SK-N-SH treated with all-trans-retinoic acid at 6 μM for 48 hours (cell line): Measurements from ENCODE around the gene ZNRF2.

Experiments
- ATAC-seq: fragments of 200-7000 bp; cut with Tn5 transposase; 3 replicates; pipeline ENCODE4 v1.9.1; 2020; ENCODE audit warnings: mild to moderate bottlenecking, moderate library complexity
- ARNTL ChIP-seq: fragments of 450-650 bp; formaldehyde crosslinking; IDR thresholded peaks from 2 replicates; pipeline ENCODE4 v1.5.0; 2020; ENCODE audit warnings: low read depth, mild to moderate bottlenecking, moderate library complexity, borderline replicate concordance
- BACH2 ChIP-seq: fragments of 250-450 bp; sonication (Bioruptor Pico); IDR thresholded peaks from 2 replicates; pipeline ENCODE4 v1.9.0; 2021; ENCODE audit warnings: mild to moderate bottlenecking, borderline replicate concordance
- CSDC2 ChIP-seq: fragments of 250-450 bp; sonication (Bioruptor Pico); IDR thresholded peaks from 2 replicates; pipeline ENCODE4 v1.5.0; 2020; ENCODE audit warnings: mild to moderate bottlenecking, moderate library complexity
- ESRRG ChIP-seq: fragments of 250-450 bp; sonication (Bioruptor Pico); IDR thresholded peaks from 2 replicates; pipeline ENCODE4 v1.6.1; 2021; ENCODE audit warnings: mild to moderate bottlenecking
- ISL1 ChIP-seq: fragments of 250-450 bp; sonication (Bioruptor Pico); IDR thresholded peaks from 2 replicates; pipeline ENCODE4 v2.1.2; 2022; ENCODE audit warnings: mild to moderate bottlenecking, moderate library complexity
- OSR1 ChIP-seq: fragments of 250-450 bp; sonication (Bioruptor Pico); IDR thresholded peaks from 2 replicates; pipeline ENCODE4 v1.8.0; 2022; ENCODE audit warnings: moderate library complexity, mild to moderate bottlenecking, inconsistent platforms
- RARB ChIP-seq: fragments of 250-450 bp; sonication (Bioruptor Pico); IDR thresholded peaks from 2 replicates; pipeline ENCODE4 v1.8.0; 2021; ENCODE audit warnings: mild to moderate bottlenecking, moderate library complexity
- SNAI2 ChIP-seq: fragments of 250-450 bp; sonication (Bioruptor Pico); IDR thresholded peaks from 2 replicates; pipeline ENCODE4 v1.5.0; 2020; ENCODE audit warnings: mild to moderate bottlenecking, moderate library complexity
- TCF4 ChIP-seq: fragments of 250-450 bp; sonication (Bioruptor Pico); IDR thresholded peaks from 2 replicates; pipeline ENCODE4 v1.8.0; 2021; ENCODE audit warnings: mild to moderate bottlenecking, moderate library complexity, borderline replicate concordance
- TOX ChIP-seq: fragments of 250-450 bp; sonication (Bioruptor Pico); IDR thresholded peaks from 2 replicates; pipeline ENCODE4 v1.8.0; 2021; ENCODE audit warnings: mild to moderate bottlenecking, moderate library complexity, borderline replicate concordance
- ZC3H10 ChIP-seq: fragments of 250-450 bp; sonication (Bioruptor Pico); IDR thresholded peaks from 2 replicates; pipeline ENCODE4 v1.5.1; 2021; ENCODE audit warnings: mild to moderate bottlenecking, moderate library complexity
- ZFP3 ChIP-seq: fragments of 250-450 bp; sonication (Bioruptor Pico); IDR thresholded peaks from 2 replicates; pipeline ENCODE4 v1.5.0; 2020; ENCODE audit warnings: mild to moderate bottlenecking, moderate library complexity
- ZFP30 ChIP-seq: fragments of 450-650 bp; formaldehyde crosslinking; IDR thresholded peaks from 2 replicates; pipeline ENCODE4 v1.5.0; 2022; ENCODE audit warnings: mild to moderate bottlenecking, moderate library complexity
- ZNF565 ChIP-seq: fragments of 450-650 bp; formaldehyde crosslinking; conservative IDR thresholded peaks from 2 replicates; pipeline ENCODE4 v1.5.0; 2020; ENCODE audit warnings: low read depth, mild to moderate bottlenecking, moderate library complexity
- ZNF70 ChIP-seq: fragments of 450-650 bp; formaldehyde crosslinking; IDR thresholded peaks from 2 replicates; pipeline ENCODE4 v1.5.0; 2020; ENCODE audit warnings: mild to moderate bottlenecking, moderate library complexity
- ZNF8 ChIP-seq: fragments of 450-650 bp; formaldehyde crosslinking; IDR thresholded peaks from 2 replicates; pipeline ENCODE4 v1.5.0; 2020; ENCODE audit warnings: mild to moderate bottlenecking, moderate library complexity
- TF ChIP-seq, protein P1 (sequence below): fragments of 250-450 bp; sonication (Bioruptor Pico); IDR thresholded peaks from 2 replicates; pipeline ENCODE4 v1.8.0; 2020; ENCODE audit warnings: mild to moderate bottlenecking, moderate library complexity, borderline replicate concordance
- TF ChIP-seq, protein P2 (sequence below): fragments of 250-450 bp; sonication (Bioruptor Pico); IDR thresholded peaks from 2 replicates; pipeline ENCODE4 v1.8.0; 2021; ENCODE audit warnings: low read depth, mild to moderate bottlenecking, moderate library complexity, borderline replicate concordance
- TF ChIP-seq, protein P3 (sequence below): fragments of 250-450 bp; sonication (Bioruptor Pico); IDR thresholded peaks from 2 replicates; pipeline ENCODE4 v1.5.1; 2021; ENCODE audit warnings: mild to moderate bottlenecking, moderate library complexity
- TF ChIP-seq, protein P4 (sequence below): fragments of 250-450 bp; sonication (Bioruptor Pico); IDR thresholded peaks from 2 replicates; pipeline ENCODE4 v1.5.1; 2020; ENCODE audit warnings: low read depth, mild to moderate bottlenecking, moderate library complexity
- TF ChIP-seq, protein P5 (sequence below): fragments of 250-450 bp; sonication (Bioruptor Pico); IDR thresholded peaks from 2 replicates; pipeline ENCODE4 v1.5.0; 2020; ENCODE audit warnings: mild to moderate bottlenecking, moderate library complexity

The ZNRF2 gene

DNA sequence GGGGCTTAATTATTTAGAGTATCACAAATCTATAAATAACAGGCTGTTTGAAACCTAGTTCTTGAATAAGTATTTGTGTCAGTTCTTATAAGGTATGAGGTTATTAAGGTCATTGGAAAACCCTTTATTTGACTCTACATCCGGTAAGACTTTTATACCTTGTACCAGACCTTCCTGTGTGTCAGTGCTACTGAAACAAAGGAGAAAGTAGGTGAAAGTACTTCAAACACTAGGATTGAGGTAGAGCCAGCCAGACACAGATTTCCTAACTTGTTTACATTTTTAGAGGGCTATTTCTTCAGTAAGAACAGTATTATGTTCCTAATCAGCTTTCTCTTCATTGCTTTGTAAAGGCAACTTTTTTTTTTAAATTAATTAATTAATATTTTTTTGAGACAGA lies 93.9 kb downstream of the ZNRF2 start:
- no peak for ATAC-seq
- TF ChIP-seq, protein P1, sequence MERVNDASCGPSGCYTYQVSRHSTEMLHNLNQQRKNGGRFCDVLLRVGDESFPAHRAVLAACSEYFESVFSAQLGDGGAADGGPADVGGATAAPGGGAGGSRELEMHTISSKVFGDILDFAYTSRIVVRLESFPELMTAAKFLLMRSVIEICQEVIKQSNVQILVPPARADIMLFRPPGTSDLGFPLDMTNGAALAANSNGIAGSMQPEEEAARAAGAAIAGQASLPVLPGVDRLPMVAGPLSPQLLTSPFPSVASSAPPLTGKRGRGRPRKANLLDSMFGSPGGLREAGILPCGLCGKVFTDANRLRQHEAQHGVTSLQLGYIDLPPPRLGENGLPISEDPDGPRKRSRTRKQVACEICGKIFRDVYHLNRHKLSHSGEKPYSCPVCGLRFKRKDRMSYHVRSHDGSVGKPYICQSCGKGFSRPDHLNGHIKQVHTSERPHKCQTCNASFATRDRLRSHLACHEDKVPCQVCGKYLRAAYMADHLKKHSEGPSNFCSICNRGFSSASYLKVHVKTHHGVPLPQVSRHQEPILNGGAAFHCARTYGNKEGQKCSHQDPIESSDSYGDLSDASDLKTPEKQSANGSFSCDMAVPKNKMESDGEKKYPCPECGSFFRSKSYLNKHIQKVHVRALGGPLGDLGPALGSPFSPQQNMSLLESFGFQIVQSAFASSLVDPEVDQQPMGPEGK (CRISPR knock-in tag), result no peak
- TF ChIP-seq TCF4 (CRISPR knock-in tag) (no peak), ZNF565 (CRISPR knock-in tag) (no peak), BACH2 (CRISPR knock-in tag) (no peak), ZFP3 (no peak), RARB (no peak), ZC3H10 (CRISPR knock-in tag) (no peak), CSDC2 (CRISPR knock-in tag) (no peak), SNAI2 (CRISPR knock-in tag) (no peak), ZNF8 (no peak), TOX (CRISPR knock-in tag) (no peak), ISL1 (CRISPR knock-in tag) (no peak), ESRRG (CRISPR knock-in tag) (no peak)
- TF ChIP-seq, protein P2, sequence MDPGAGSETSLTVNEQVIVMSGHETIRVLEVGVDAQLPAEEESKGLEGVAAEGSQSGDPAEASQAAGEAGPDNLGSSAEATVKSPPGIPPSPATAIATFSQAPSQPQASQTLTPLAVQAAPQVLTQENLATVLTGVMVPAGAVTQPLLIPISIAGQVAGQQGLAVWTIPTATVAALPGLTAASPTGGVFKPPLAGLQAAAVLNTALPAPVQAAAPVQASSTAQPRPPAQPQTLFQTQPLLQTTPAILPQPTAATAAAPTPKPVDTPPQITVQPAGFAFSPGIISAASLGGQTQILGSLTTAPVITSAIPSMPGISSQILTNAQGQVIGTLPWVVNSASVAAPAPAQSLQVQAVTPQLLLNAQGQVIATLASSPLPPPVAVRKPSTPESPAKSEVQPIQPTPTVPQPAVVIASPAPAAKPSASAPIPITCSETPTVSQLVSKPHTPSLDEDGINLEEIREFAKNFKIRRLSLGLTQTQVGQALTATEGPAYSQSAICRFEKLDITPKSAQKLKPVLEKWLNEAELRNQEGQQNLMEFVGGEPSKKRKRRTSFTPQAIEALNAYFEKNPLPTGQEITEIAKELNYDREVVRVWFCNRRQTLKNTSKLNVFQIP (CRISPR knock-in tag), result no peak
- TF ChIP-seq, protein P3, sequence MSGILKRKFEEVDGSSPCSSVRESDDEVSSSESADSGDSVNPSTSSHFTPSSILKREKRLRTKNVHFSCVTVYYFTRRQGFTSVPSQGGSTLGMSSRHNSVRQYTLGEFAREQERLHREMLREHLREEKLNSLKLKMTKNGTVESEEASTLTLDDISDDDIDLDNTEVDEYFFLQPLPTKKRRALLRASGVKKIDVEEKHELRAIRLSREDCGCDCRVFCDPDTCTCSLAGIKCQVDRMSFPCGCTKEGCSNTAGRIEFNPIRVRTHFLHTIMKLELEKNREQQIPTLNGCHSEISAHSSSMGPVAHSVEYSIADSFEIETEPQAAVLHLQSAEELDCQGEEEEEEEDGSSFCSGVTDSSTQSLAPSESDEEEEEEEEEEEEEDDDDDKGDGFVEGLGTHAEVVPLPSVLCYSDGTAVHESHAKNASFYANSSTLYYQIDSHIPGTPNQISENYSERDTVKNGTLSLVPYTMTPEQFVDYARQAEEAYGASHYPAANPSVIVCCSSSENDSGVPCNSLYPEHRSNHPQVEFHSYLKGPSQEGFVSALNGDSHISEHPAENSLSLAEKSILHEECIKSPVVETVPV (CRISPR knock-in tag), result no peak
- TF ChIP-seq, protein P4, sequence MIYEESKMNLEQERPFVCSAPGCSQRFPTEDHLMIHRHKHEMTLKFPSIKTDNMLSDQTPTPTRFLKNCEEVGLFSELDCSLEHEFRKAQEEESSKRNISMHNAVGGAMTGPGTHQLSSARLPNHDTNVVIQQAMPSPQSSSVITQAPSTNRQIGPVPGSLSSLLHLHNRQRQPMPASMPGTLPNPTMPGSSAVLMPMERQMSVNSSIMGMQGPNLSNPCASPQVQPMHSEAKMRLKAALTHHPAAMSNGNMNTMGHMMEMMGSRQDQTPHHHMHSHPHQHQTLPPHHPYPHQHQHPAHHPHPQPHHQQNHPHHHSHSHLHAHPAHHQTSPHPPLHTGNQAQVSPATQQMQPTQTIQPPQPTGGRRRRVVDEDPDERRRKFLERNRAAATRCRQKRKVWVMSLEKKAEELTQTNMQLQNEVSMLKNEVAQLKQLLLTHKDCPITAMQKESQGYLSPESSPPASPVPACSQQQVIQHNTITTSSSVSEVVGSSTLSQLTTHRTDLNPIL (CRISPR knock-in tag), result no peak
- TF ChIP-seq, protein P5, sequence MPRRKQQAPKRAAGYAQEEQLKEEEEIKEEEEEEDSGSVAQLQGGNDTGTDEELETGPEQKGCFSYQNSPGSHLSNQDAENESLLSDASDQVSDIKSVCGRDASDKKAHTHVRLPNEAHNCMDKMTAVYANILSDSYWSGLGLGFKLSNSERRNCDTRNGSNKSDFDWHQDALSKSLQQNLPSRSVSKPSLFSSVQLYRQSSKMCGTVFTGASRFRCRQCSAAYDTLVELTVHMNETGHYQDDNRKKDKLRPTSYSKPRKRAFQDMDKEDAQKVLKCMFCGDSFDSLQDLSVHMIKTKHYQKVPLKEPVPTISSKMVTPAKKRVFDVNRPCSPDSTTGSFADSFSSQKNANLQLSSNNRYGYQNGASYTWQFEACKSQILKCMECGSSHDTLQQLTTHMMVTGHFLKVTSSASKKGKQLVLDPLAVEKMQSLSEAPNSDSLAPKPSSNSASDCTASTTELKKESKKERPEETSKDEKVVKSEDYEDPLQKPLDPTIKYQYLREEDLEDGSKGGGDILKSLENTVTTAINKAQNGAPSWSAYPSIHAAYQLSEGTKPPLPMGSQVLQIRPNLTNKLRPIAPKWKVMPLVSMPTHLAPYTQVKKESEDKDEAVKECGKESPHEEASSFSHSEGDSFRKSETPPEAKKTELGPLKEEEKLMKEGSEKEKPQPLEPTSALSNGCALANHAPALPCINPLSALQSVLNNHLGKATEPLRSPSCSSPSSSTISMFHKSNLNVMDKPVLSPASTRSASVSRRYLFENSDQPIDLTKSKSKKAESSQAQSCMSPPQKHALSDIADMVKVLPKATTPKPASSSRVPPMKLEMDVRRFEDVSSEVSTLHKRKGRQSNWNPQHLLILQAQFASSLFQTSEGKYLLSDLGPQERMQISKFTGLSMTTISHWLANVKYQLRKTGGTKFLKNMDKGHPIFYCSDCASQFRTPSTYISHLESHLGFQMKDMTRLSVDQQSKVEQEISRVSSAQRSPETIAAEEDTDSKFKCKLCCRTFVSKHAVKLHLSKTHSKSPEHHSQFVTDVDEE (CRISPR knock-in tag), result no peak

DNA sequence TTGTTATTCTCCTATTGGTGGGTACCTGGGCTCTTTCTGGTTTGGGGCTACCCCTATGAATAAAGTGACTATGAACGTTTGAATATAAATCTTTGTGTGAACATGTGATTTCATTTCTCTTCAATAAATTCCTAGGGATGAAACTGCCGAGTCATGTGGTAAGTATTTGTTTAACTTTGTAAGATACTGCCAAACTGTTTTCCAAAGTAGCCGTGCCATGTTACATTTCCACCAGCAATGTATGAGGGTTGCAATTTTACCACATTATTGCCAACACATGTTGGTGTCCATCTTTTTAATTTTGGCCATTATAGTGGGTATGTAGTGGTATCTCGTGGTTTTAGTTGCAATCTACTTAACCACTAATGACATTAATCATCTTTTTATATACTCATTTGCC lies 94.7 kb downstream of the ZNRF2 start:
- TF ChIP-seq BACH2 (CRISPR knock-in tag), result no peak
- TF ChIP-seq ESRRG (CRISPR knock-in tag), result no peak
- no peak for TF ChIP-seq ZFP30 (CRISPR knock-in tag)
- TF ChIP-seq ARNTL (CRISPR knock-in tag), result no peak
- TF ChIP-seq, protein P2 (CRISPR knock-in tag), result no peak
- TF ChIP-seq, protein P4 (CRISPR knock-in tag), result no peak
- no peak for TF ChIP-seq TOX (CRISPR knock-in tag)
- TF ChIP-seq RARB, result no peak
- TF ChIP-seq TCF4 (CRISPR knock-in tag), result no peak
- TF ChIP-seq, protein P1 (CRISPR knock-in tag), result no peak
- TF ChIP-seq ISL1 (CRISPR knock-in tag), result no peak
- TF ChIP-seq ZNF565 (CRISPR knock-in tag), result no peak
- TF ChIP-seq, protein P3 (CRISPR knock-in tag), result no peak
- no peak for TF ChIP-seq OSR1
- no peak for TF ChIP-seq ZNF8
- no peak for TF ChIP-seq ZNF70 (CRISPR knock-in tag)
- no peak for ATAC-seq
